IMR-90 (cell line): Measurements from ENCODE around the gene KIF6. TPM values are rescaled to one million over a fixed set of nuclear protein-coding genes. Genes with fewer than 3 reads are reported as not detected.

Source experiments
- ATAC-seq: fragments of 200-7000 bp; cut with Tn5 transposase; 2 replicates; pipeline ENCODE4 v1.9.1; 2020; ENCODE audit warnings: low read depth, mild to moderate bottlenecking, moderate library complexity
- BruUV-seq: library from RNA; stranded (reverse); fragments of 400-500 nt; replicated peaks from 2 replicates; lab custom pipeline; 2021; lab: Mats Ljungman, UMichigan
- CTCF ChIA-PET: fragments of 300-600 bp; formaldehyde crosslinking; extraction: SDS; loops from one replicate; lab custom pipeline; 2021; ENCODE audit warnings: antibody characterized with exemption; lab: Yijun Ruan, JAX
- POLR2A ChIA-PET: fragments of 300-600 bp; sonication (Branson Sonifier 250); formaldehyde crosslinking; loops from one replicate; lab custom pipeline; 2022; ENCODE audit warnings: antibody characterized with exemption; ENCODE audit not compliant: unreplicated experiment; lab: Charles Lee
- DNase-seq: peaks from one replicate; pipeline ENCODE4 v3.0.0; 2013
- H2AFZ ChIP-seq: replicated peaks from 2 replicates; pipeline ENCODE3; 2013; ENCODE audit warnings: low read length, mild to moderate bottlenecking; ENCODE audit not compliant: poor library complexity
- H2AK5ac ChIP-seq: 2 replicates; pipeline ENCODE4 v1.6.1; 2013; ENCODE audit warnings: low read depth, low read length, inconsistent platforms
- H2AK9ac ChIP-seq: replicated peaks from 2 replicates; pipeline ENCODE3; 2013; ENCODE audit warnings: mild to moderate bottlenecking, low read depth, low read length, moderate library complexity; ENCODE audit not compliant: poor library complexity
- H2BK120ac ChIP-seq: 2 replicates; pipeline ENCODE4 v1.6.1; 2013; ENCODE audit warnings: low read depth, low read length, inconsistent platforms
- H2BK15ac ChIP-seq: 3 replicates; pipeline ENCODE4 v1.6.1; 2013; ENCODE audit warnings: low read depth, low read length, inconsistent platforms
- H2BK20ac ChIP-seq: 2 replicates; pipeline ENCODE4 v1.6.1; 2013; ENCODE audit warnings: low read depth, mild to moderate bottlenecking, inconsistent platforms, low read length, moderate library complexity
- H2BK5ac ChIP-seq: 2 replicates; pipeline ENCODE4 v1.6.1; 2013; ENCODE audit warnings: mild to moderate bottlenecking, low read depth, low read length, inconsistent platforms; ENCODE audit not compliant: poor library complexity, severe bottlenecking
- H3K14ac ChIP-seq: replicated peaks from 2 replicates; pipeline ENCODE4 v1.6.1; 2013; ENCODE audit warnings: low read depth, low read length, inconsistent platforms
- H3K18ac ChIP-seq: 2 replicates; pipeline ENCODE4 v1.6.1; 2013; ENCODE audit warnings: low read depth, low read length, control low read depth
- H3K23ac ChIP-seq: 2 replicates; pipeline ENCODE4 v1.6.1; 2013; ENCODE audit warnings: low read depth, low read length, inconsistent platforms
- H3K27ac ChIP-seq: 2 replicates; pipeline ENCODE4 v1.5.1; 2013; ENCODE audit warnings: mild to moderate bottlenecking, control low read depth, low read length; ENCODE audit not compliant: insufficient read depth
- H3K27me3 ChIP-seq: 2 replicates; pipeline ENCODE4 v1.6.1; 2013; ENCODE audit warnings: low read length; ENCODE audit not compliant: control insufficient read depth, insufficient read depth
- H3K36me3 ChIP-seq: 2 replicates; pipeline ENCODE4 v1.6.1; 2013; ENCODE audit warnings: low read length, mixed read lengths; ENCODE audit not compliant: control insufficient read depth, insufficient read depth
- H3K4ac ChIP-seq: 2 replicates; pipeline ENCODE4 v1.6.1; 2013; ENCODE audit warnings: low read depth, low read length, inconsistent platforms
- H3K4me1 ChIP-seq: 2 replicates; pipeline ENCODE4 v1.6.1; 2013; ENCODE audit warnings: low read length, mixed read lengths; ENCODE audit not compliant: control insufficient read depth, insufficient read depth
- H3K4me2 ChIP-seq: 2 replicates; pipeline ENCODE4 v1.6.1; 2013; ENCODE audit warnings: low read depth, mild to moderate bottlenecking, control low read depth, low read length, moderate library complexity
- H3K4me3 ChIP-seq: 2 replicates; pipeline ENCODE4 v1.5.1; 2013; ENCODE audit warnings: low read depth, mild to moderate bottlenecking, control low read depth, low read length, moderate library complexity; ENCODE audit not compliant: insufficient read depth
- H3K56ac ChIP-seq: 2 replicates; pipeline ENCODE4 v1.6.1; 2013; ENCODE audit warnings: low read length, inconsistent platforms; ENCODE audit not compliant: insufficient read depth; ENCODE audit errors: extremely low read depth
- H3K79me1 ChIP-seq, 2 experiments: 2 replicates each; pipeline ENCODE4 v1.6.1; 2013; ENCODE audit warnings: low read length in 2 of 2, inconsistent platforms in 1 of 2, low read depth in 1 of 2
- H3K9ac ChIP-seq: 2 replicates; pipeline ENCODE4 v1.6.1; 2013; ENCODE audit warnings: low read depth, low read length, control low read depth
- H3K9me1 ChIP-seq: 2 replicates; pipeline ENCODE4 v1.6.1; 2013; ENCODE audit warnings: low read length, inconsistent platforms; ENCODE audit not compliant: insufficient read depth
- H3K9me3 ChIP-seq: 2 replicates; pipeline ENCODE4 v1.6.1; 2013; ENCODE audit warnings: low read length; ENCODE audit not compliant: control insufficient read depth, insufficient read depth
- H4K20me1 ChIP-seq: 2 replicates; pipeline ENCODE4 v1.6.1; 2013; ENCODE audit warnings: low read length, inconsistent platforms; ENCODE audit not compliant: insufficient read depth
- H4K5ac ChIP-seq: 2 replicates; pipeline ENCODE4 v1.6.1; 2013; ENCODE audit warnings: mild to moderate bottlenecking, low read depth, low read length, control low read depth
- H4K8ac ChIP-seq, 2 experiments: 2 replicates each; pipeline ENCODE4 v1.6.1; 2013; ENCODE audit warnings: low read depth in 2 of 2, low read length in 2 of 2, control low read depth in 1 of 2, inconsistent platforms in 1 of 2
- H4K91ac ChIP-seq: 2 replicates; pipeline ENCODE4 v1.6.1; 2013; ENCODE audit warnings: low read depth, low read length, inconsistent platforms; ENCODE audit not compliant: insufficient read depth
- BHLHE40 ChIP-seq: fragments of 150-350 bp; IDR thresholded peaks from 2 replicates; pipeline ENCODE4 v1.6.1; 2016; ENCODE audit warnings: mild to moderate bottlenecking, low read depth, low read length
- CEBPB ChIP-seq: IDR thresholded peaks from 2 replicates; pipeline ENCODE4 v1.6.1; 2012; ENCODE audit warnings: low read depth, low read length, improper control_type of control experiment
- CHD1 ChIP-seq: IDR thresholded peaks from 2 replicates; pipeline ENCODE4 v1.6.1; 2012; ENCODE audit warnings: low read depth, low read length, improper control_type of control experiment
- CTCF ChIP-seq: conservative IDR thresholded peaks from 2 replicates; pipeline ENCODE4 v1.5.1; 2012; ENCODE audit warnings: mild to moderate bottlenecking, low read depth, low read length, improper control_type of control experiment
- ELK1 ChIP-seq: fragments of 150-350 bp; IDR thresholded peaks from 2 replicates; pipeline ENCODE4 v1.6.1; 2016; ENCODE audit warnings: low read depth, mild to moderate bottlenecking, low read length, moderate library complexity, borderline replicate concordance
- FOS ChIP-seq: fragments of 150-350 bp; IDR thresholded peaks from 2 replicates; pipeline ENCODE4 v1.6.1; 2016; ENCODE audit warnings: low read depth, low read length
- MAZ ChIP-seq: IDR thresholded peaks from 2 replicates; pipeline ENCODE4 v1.6.1; 2012; ENCODE audit warnings: low read depth, mild to moderate bottlenecking, low read length, improper control_type of control experiment, moderate library complexity, borderline replicate concordance
- MXI1 ChIP-seq: IDR thresholded peaks from 2 replicates; pipeline ENCODE4 v1.6.1; 2012; ENCODE audit warnings: low read depth, mild to moderate bottlenecking, low read length, moderate library complexity, borderline replicate concordance
- POLR2A ChIP-seq: IDR thresholded peaks from 2 replicates; pipeline ENCODE4 v1.6.1; 2012; ENCODE audit warnings: mild to moderate bottlenecking, low read depth, low read length
- RAD21 ChIP-seq: IDR thresholded peaks from 2 replicates; pipeline ENCODE4 v1.6.1; 2012; ENCODE audit warnings: low read length, improper control_type of control experiment
- RFX5 ChIP-seq: IDR thresholded peaks from 2 replicates; pipeline ENCODE4 v1.8.0; 2012; ENCODE audit warnings: low read depth, mild to moderate bottlenecking, low read length, moderate library complexity
- WGBS, 2 experiments: methylation state at CpG; one replicate each; pipeline versions ENCODE4 v1.1.5 to v1.1.7; 2013; ENCODE audit warnings: missing lambda C conversion rate in 2 of 2; ENCODE audit not compliant: insufficient read length in 1 of 2; ENCODE audit errors: extremely low coverage in 2 of 2; 5-methylcytosine and 5-hydroxymethylcytosine counted together
- dilution Hi-C: fragments of 300-500 bp; cut with HindIII; formaldehyde crosslinking; loops from one replicate; pipeline ENCODE4 v1.14.3; 2018; ENCODE audit warnings: low sequenced_read_pairs; ENCODE audit not compliant: unreplicated experiment
- in situ Hi-C: fragments of 300-500 bp; cut with MboI; formaldehyde crosslinking; loops from 3 replicates; pipeline ENCODE4 v1.14.3; 2019; ENCODE audit warnings: low sequenced_read_pairs, inconsistent platforms, mixed read lengths
- intact Hi-C: fragments of 100-400 bp; cut with micrococcal nuclease; formaldehyde crosslinking; loops from 2 replicates; pipeline ENCODE4 v1.10.0; 2022
- polyA plus RNA-seq, 3 experiments: library from polyadenylated mRNA; depleted of rRNA; stranded (reverse); fragments of >200 nt; gene quantifications; 2 replicates each; pipeline ENCODE4 v1.2.3, GENCODE V29; 2012; ENCODE audit warnings: low replicate concordance in 1 of 3
- total RNA-seq: library from RNA; depleted of rRNA; stranded (reverse); fragments of >200 nt; gene quantifications from 2 replicates; pipeline ENCODE4 v1.2.3, GENCODE V29; 2012
- TF ChIP-seq, protein P1 (sequence below): fragments of 150-350 bp; IDR thresholded peaks from 2 replicates; pipeline ENCODE4 v1.6.1; 2017; ENCODE audit warnings: mild to moderate bottlenecking, antibody characterized with exemption, low read length, low read depth

KIF6 gene
- total and polyA plus RNA-seq, 2 of the 4 experiments (the other 2 are of a cell fraction): under 0.01 to 0.10 TPM

GRCh38 chr6:39758905-39759605 is 33.8 kb upstream of the KIF6 start:
- no peak for ATAC-seq
- DNase-seq: no peak
- no peaks in the 10 kb centered on the region for H3K9me1 ChIP-seq
- no peak overlapping the region for H2AFZ ChIP-seq
- no peaks in the 10 kb centered on the region for H3K9me3 ChIP-seq
- H3K4ac ChIP-seq: no peak overlapping the region
- no peak overlapping the region for H2BK120ac ChIP-seq
- BruUV-seq: no TSS peak
- no peak overlapping the region for H3K27ac ChIP-seq
- dilution Hi-C loops: no loop called here
- peaks cover 13% of the 10 kb centered on the region for H3K27me3 ChIP-seq
- no peak overlapping the region for H3K18ac ChIP-seq
- TF ChIP-seq POLR2A (no peak), RFX5 (no peak), RAD21 (no peak), CHD1 (no peak), BHLHE40 (no peak), MAZ (no peak), MXI1 (no peak), ELK1 (no peak), FOS (no peak), CEBPB (no peak), CTCF (no peak)
- TF ChIP-seq, protein P1, sequence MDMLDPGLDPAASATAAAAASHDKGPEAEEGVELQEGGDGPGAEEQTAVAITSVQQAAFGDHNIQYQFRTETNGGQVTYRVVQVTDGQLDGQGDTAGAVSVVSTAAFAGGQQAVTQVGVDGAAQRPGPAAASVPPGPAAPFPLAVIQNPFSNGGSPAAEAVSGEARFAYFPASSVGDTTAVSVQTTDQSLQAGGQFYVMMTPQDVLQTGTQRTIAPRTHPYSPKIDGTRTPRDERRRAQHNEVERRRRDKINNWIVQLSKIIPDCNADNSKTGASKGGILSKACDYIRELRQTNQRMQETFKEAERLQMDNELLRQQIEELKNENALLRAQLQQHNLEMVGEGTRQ: no peak
- in situ Hi-C loops: no loop called here
- no peaks in the 10 kb centered on the region for H3K36me3 ChIP-seq
- no peak overlapping the region for H3K14ac ChIP-seq
- no peaks in the 10 kb centered on the region for H3K4me1 ChIP-seq
- ChIA-PET POLR2A (no interaction called here), CTCF (no interaction called here)
- no peak overlapping the region for H4K5ac ChIP-seq
- H2BK20ac ChIP-seq: no peak overlapping the region
- H3K23ac ChIP-seq: no peak overlapping the region
- no peak overlapping the region for H2AK9ac ChIP-seq
- H2BK15ac ChIP-seq: no peak overlapping the region
- H2AK5ac ChIP-seq: no peak overlapping the region
- H2BK5ac ChIP-seq: no peak overlapping the region
- H3K79me1 ChIP-seq: no peaks in the 10 kb centered on the region
- no peak overlapping the region for H3K9ac ChIP-seq
- H4K8ac ChIP-seq: no peak overlapping the region
- intact Hi-C loops: no loop called here
- H4K20me1 ChIP-seq: no peaks in the 10 kb centered on the region
- H3K4me3 ChIP-seq: no peak overlapping the region
- no CpG with 5 or more reads among the region's 2 CpGs for WGBS, 2 experiments
- no peak overlapping the region for H3K56ac ChIP-seq
- H4K91ac ChIP-seq: no peak overlapping the region
- no peak overlapping the region for H3K4me2 ChIP-seq
